HepG2 (cell line): ENCODE data around the gene NEURL1B.

ENCODE experiments used
- CBX2 ChIP-seq, 2 experiments: fragments of 200-600 bp in 1 of 2; sonication (generic); formaldehyde crosslinking in 1 of 2; IDR thresholded peaks; 2 replicates each; pipeline versions ENCODE4 v1.7.0 to v1.8.1; 2018 to 2022; ENCODE audit warnings: low read depth in 2 of 2, low read length in 1 of 2, mild to moderate bottlenecking in 1 of 2, missing genetic modification reagents in 1 of 2
- EP300 ChIP-seq, 3 experiments: sonication (generic) in 1 of 3; formaldehyde crosslinking in 1 of 3; IDR thresholded peaks; 2 replicates each; pipeline versions ENCODE4 v1.5.1 to v1.6.1; 2011 to 2020; ENCODE audit warnings: low read depth in 2 of 3, low read length in 2 of 3, borderline replicate concordance in 1 of 3, improper control_type of control experiment in 1 of 3, mild to moderate bottlenecking in 1 of 3, missing genetic modification reagents in 1 of 3, moderate library complexity in 1 of 3
- ISX ChIP-seq: sonication (generic); formaldehyde crosslinking; conservative IDR thresholded peaks from 2 replicates; pipeline ENCODE4 v1.5.0; 2020; ENCODE audit warnings: missing genetic modification reagents
- NR2C2 ChIP-seq: sonication (generic); formaldehyde crosslinking; IDR thresholded peaks from 2 replicates; pipeline ENCODE4 v1.4.0; 2020; ENCODE audit warnings: missing genetic modification reagents, mild to moderate bottlenecking, moderate library complexity, borderline replicate concordance
- POGZ ChIP-seq: sonication (generic); formaldehyde crosslinking; IDR thresholded peaks from 2 replicates; pipeline ENCODE4 v1.4.0; 2020; ENCODE audit warnings: mild to moderate bottlenecking, missing genetic modification reagents
- ZNF232 ChIP-seq: sonication (generic); formaldehyde crosslinking; IDR thresholded peaks from 2 replicates; pipeline ENCODE4 v1.4.0; 2020; ENCODE audit warnings: missing genetic modification reagents, borderline replicate concordance
- ZNF503 ChIP-seq: sonication (generic); formaldehyde crosslinking; IDR thresholded peaks from 2 replicates; pipeline ENCODE4 v1.4.0; 2020; ENCODE audit warnings: missing genetic modification reagents
- TF ChIP-seq, protein P1 (sequence below): sonication (generic); formaldehyde crosslinking; IDR thresholded peaks from 2 replicates; pipeline ENCODE4 v1.8.0; 2022; ENCODE audit warnings: low read depth, missing genetic modification reagents
- TF ChIP-seq, protein P2 (sequence below): sonication (generic); formaldehyde crosslinking; IDR thresholded peaks from 2 replicates; pipeline ENCODE4 v1.5.0; 2020; ENCODE audit warnings: mild to moderate bottlenecking, missing genetic modification reagents, moderate library complexity

DNA sequence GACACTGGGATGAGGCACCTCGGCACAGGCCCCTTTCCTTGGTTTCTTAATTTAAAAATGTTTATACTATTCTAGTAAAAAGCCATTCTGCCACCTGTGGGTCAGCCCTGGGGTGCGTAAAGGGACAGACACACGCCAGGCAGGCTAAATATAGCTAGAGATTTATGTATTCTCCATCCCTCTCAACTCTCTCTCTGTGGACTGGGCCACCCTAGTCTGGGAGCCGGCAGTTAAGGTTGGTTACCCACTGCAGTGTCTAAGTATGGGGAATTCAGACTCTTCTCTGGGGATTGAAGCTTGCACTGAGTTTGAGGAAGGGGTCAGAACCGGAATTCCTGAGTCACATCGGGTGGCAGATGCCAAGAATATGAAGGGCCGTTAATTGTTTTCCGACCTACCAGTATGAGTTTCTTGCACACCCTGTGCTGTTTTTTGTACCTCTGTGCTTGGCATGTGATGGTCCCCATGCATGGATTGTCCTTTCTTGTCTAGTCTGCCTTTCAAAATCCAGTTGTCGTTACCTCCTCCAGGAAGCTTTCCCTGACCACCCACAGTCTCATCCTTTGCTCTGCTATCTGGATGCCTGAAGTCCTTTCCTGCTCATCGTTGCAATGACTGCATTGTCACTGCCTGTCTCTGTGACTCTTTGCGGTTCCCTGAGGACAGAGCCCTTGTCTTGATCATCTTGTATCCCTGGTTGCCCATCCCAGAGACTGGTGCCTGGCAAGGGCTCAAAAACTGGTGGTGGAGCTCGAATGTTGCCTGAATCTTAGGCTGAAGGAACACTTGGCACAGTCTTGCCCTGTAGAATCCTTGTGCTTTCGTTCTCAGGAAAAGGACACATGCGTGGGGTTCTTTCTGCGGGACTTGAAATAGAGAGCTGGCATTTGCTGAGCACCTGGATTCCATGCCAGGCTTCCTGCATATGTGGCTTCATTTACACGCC is 2.1 kb downstream of the NEURL1B start:
- TF ChIP-seq POGZ (CRISPR knock-in tag) (no peak), NR2C2 (no peak), ZNF503 (no peak), CBX2 (IDR thresholded peaks at IDR 0.05; ENCODE audit: low read depth, low read length) (no peak), CBX2 (CRISPR knock-in tag; IDR thresholded peaks at IDR 0.05; ENCODE audit: low read depth) (no peak), EP300 (IDR thresholded peaks at IDR 0.05; ENCODE audit: low read depth in 2 of 2, low read length in 2 of 2) (no peak), EP300 (CRISPR knock-in tag; IDR thresholded peaks at IDR 0.05; ENCODE audit: borderline replicate concordance) (no peak), ZNF232 (CRISPR knock-in tag) (no peak), ISX (CRISPR knock-in tag) (no peak)
- TF ChIP-seq, protein P1, sequence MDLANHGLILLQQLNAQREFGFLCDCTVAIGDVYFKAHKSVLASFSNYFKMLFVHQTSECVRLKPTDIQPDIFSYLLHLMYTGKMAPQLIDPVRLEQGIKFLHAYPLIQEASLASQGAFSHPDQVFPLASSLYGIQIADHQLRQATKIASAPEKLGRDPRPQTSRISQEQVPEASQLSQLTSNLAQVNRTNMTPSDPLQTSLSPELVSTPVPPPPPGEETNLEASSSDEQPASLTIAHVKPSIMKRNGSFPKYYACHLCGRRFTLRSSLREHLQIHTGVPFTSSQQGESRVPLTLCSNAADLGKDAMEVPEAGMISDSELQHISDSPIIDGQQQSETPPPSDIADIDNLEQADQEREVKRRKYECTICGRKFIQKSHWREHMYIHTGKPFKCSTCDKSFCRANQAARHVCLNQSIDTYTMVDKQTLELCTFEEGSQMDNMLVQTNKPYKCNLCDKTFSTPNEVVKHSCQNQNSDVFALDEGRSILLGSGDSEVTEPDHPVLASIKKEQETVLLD (CRISPR knock-in tag): no peak
- TF ChIP-seq, protein P2, sequence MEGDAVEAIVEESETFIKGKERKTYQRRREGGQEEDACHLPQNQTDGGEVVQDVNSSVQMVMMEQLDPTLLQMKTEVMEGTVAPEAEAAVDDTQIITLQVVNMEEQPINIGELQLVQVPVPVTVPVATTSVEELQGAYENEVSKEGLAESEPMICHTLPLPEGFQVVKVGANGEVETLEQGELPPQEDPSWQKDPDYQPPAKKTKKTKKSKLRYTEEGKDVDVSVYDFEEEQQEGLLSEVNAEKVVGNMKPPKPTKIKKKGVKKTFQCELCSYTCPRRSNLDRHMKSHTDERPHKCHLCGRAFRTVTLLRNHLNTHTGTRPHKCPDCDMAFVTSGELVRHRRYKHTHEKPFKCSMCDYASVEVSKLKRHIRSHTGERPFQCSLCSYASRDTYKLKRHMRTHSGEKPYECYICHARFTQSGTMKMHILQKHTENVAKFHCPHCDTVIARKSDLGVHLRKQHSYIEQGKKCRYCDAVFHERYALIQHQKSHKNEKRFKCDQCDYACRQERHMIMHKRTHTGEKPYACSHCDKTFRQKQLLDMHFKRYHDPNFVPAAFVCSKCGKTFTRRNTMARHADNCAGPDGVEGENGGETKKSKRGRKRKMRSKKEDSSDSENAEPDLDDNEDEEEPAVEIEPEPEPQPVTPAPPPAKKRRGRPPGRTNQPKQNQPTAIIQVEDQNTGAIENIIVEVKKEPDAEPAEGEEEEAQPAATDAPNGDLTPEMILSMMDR (CRISPR knock-in tag): no peak
